PFSK-1 (cell line): Measurements from ENCODE around the gene MAP6.

ENCODE experiments used
- FOXP2 ChIP-seq: optimal IDR thresholded peaks from 2 replicates; pipeline ENCODE3; 2011; ENCODE audit warnings: borderline replicate concordance, control low read depth, inconsistent platforms; ENCODE audit not compliant: insufficient read depth; ENCODE audit errors: extremely low read length, extremely low read depth
- POLR2AphosphoS5 ChIP-seq: IDR thresholded peaks from 2 replicates; pipeline ENCODE4 v1.6.1; 2012; ENCODE audit warnings: low read depth, mild to moderate bottlenecking, control low read depth, low read length, moderate library complexity
- REST ChIP-seq, 2 experiments: IDR thresholded peaks; 2 replicates each; pipeline versions ENCODE4 v1.6.1 to v1.8.0; 2011 to 2012; ENCODE audit warnings: low read depth in 2 of 2, low read length in 2 of 2, control low read depth in 1 of 2, inconsistent platforms in 1 of 2, mild to moderate bottlenecking in 1 of 2, moderate library complexity in 1 of 2; ENCODE audit not compliant: insufficient read depth in 1 of 2
- SIN3A ChIP-seq: IDR thresholded peaks from 2 replicates; pipeline ENCODE4 v1.6.1; 2012; ENCODE audit warnings: mild to moderate bottlenecking, low read length, moderate library complexity, borderline replicate concordance; ENCODE audit not compliant: insufficient read depth
- TAF1 ChIP-seq: IDR thresholded peaks from 2 replicates; pipeline ENCODE4 v1.6.1; 2012; ENCODE audit warnings: low read length, control low read depth, borderline replicate concordance; ENCODE audit not compliant: insufficient read depth

GRCh38 chr11:75714211-75714610 lies 45.4 kb upstream of the MAP6 start:
- TF ChIP-seq REST (IDR thresholded peaks at IDR 0.05; ENCODE audit: insufficient read depth in 1 of 2, low read depth in 2 of 2, low read length in 2 of 2) (no peak), POLR2AphosphoS5 (no peak), TAF1 (no peak), FOXP2 (no peak), SIN3A (no peak)
